Measurements from ENCODE around the gene GAB3. TPM values are rescaled to one million over a fixed set of nuclear protein-coding genes. Genes with fewer than 3 reads are reported as not detected.

Gene GAB3
- total RNA-seq, 1 experiment from 2014 or later, result 10.7 TPM

GRCh38 chrX:154731881-154732280, 19.0 kb downstream of the GAB3 start:
- no peaks in the 10 kb centered on the region for H3K36me3 ChIP-seq
- no peaks in the 10 kb centered on the region for H3K9me3 ChIP-seq
- DNase-seq, result no peak

GRCh38 chrX:154731184-154731583, 19.7 kb downstream of the GAB3 start:
- Histone ChIP-seq H3K9me3 (no peaks in the 10 kb centered on the region), H3K36me3 (no peaks in the 10 kb centered on the region), H3K4me3 (no peak overlapping the region), H3K27me3 (no peaks in the 10 kb centered on the region)
- no peak for DNase-seq

More at GRCh38 chrX:154731881-154732280, 19.0 kb downstream of the GAB3 start:
- no peaks in the 10 kb centered on the region for H3K27me3 ChIP-seq
- no peak overlapping the region for H3K4me3 ChIP-seq

GRCh38 chrX:154730253-154730891, 20.5 kb downstream of the GAB3 start:
- Histone ChIP-seq H3K27me3 (no peaks in the 10 kb centered on the region), H3K9me3 (no peaks in the 10 kb centered on the region), H3K4me3 (no peak overlapping the region), H3K36me3 (no peaks in the 10 kb centered on the region)
- DNase-seq, result peak; percentile 33

GRCh38 chrX:154729439-154729838, 21.4 kb downstream of the GAB3 start:
- DNase-seq, result no peak
- H3K36me3 ChIP-seq, result no peaks in the 10 kb centered on the region
- no peaks in the 10 kb centered on the region for H3K27me3 ChIP-seq
- H3K9me3 ChIP-seq, result no peaks in the 10 kb centered on the region
- no peak overlapping the region for H3K4me3 ChIP-seq

GRCh38 chrX:154728431-154729190, 22.3 kb downstream of the GAB3 start:
- H3K36me3 ChIP-seq, result no peaks in the 10 kb centered on the region
- no peaks in the 10 kb centered on the region for H3K27me3 ChIP-seq
- no peaks in the 10 kb centered on the region for H3K9me3 ChIP-seq
- H3K4me3 ChIP-seq, result no peak overlapping the region
- no peak for DNase-seq

- Histone ChIP-seq H3K27me3 (no peaks in the 10 kb centered on the region), H3K36me3 (no peaks in the 10 kb centered on the region), H3K9me3 (no peaks in the 10 kb centered on the region), H3K4me3 (no peak overlapping the region)
- peak; percentile 73 for DNase-seq
These were observed 23.0 kb downstream of the GAB3 start for GRCh38 chrX:154727871-154728270.

- Histone ChIP-seq H3K4me3 (no peak overlapping the region), H3K9me3 (no peaks in the 10 kb centered on the region), H3K27me3 (no peaks in the 10 kb centered on the region), H3K36me3 (no peaks in the 10 kb centered on the region)
- no peak for DNase-seq
These were observed 23.5 kb downstream of the GAB3 start for GRCh38 chrX:154727418-154727817.

- Histone ChIP-seq H3K27me3 (no peaks in the 10 kb centered on the region), H3K9me3 (no peaks in the 10 kb centered on the region)
These were observed 25.7 kb downstream of the GAB3 start for GRCh38 chrX:154724993-154725756.

GRCh38 chrX:154721155-154721554, 29.7 kb downstream of the GAB3 start:
- no peak for DNase-seq
- no peaks in the 10 kb centered on the region for H3K36me3 ChIP-seq
- no peak overlapping the region for H3K4me3 ChIP-seq
- H3K27me3 ChIP-seq, result no peaks in the 10 kb centered on the region
- no peaks in the 10 kb centered on the region for H3K9me3 ChIP-seq

More at GRCh38 chrX:154724993-154725756, 25.7 kb downstream of the GAB3 start:
- H3K4me3 ChIP-seq, result no peak overlapping the region
- no peaks in the 10 kb centered on the region for H3K36me3 ChIP-seq
- DNase-seq, result no peak

- Histone ChIP-seq H3K4me3 (no peak overlapping the region), H3K27me3 (no peaks in the 10 kb centered on the region), H3K9me3 (no peaks in the 10 kb centered on the region), H3K36me3 (no peaks in the 10 kb centered on the region)
- no peak for DNase-seq
These were observed 30.8 kb downstream of the GAB3 start for GRCh38 chrX:154720067-154720466.

- Histone ChIP-seq H3K9me3 (no peaks in the 10 kb centered on the region), H3K36me3 (no peaks in the 10 kb centered on the region), H3K4me3 (no peak overlapping the region), H3K27me3 (no peaks in the 10 kb centered on the region)
- no peak for DNase-seq
These were observed 31.7 kb downstream of the GAB3 start for GRCh38 chrX:154719132-154719675.

GRCh38 chrX:154718616-154719015, 32.3 kb downstream of the GAB3 start:
- DNase-seq, result no peak
- no peaks in the 10 kb centered on the region for H3K36me3 ChIP-seq
- no peaks in the 10 kb centered on the region for H3K9me3 ChIP-seq
- H3K4me3 ChIP-seq, result no peak overlapping the region
- no peaks in the 10 kb centered on the region for H3K27me3 ChIP-seq

- DNase-seq, result no peak
- Histone ChIP-seq H3K4me3 (no peak overlapping the region), H3K9me3 (no peaks in the 10 kb centered on the region), H3K27me3 (no peaks in the 10 kb centered on the region), H3K36me3 (no peaks in the 10 kb centered on the region)
These were observed 33.1 kb downstream of the GAB3 start for GRCh38 chrX:154717824-154718223.

- H3K4me3 ChIP-seq, result no peak overlapping the region
- H3K36me3 ChIP-seq, result no peaks in the 10 kb centered on the region
- DNase-seq, result no peak
- H3K9me3 ChIP-seq, result no peaks in the 10 kb centered on the region
- no peaks in the 10 kb centered on the region for H3K27me3 ChIP-seq
These were observed 35.1 kb downstream of the GAB3 start for GRCh38 chrX:154715825-154716224.

GRCh38 chrX:154714925-154715324, 36.0 kb downstream of the GAB3 start:
- H3K9me3 ChIP-seq, result no peaks in the 10 kb centered on the region
- H3K4me3 ChIP-seq, result no peak overlapping the region
- no peak for DNase-seq
- H3K36me3 ChIP-seq, result no peaks in the 10 kb centered on the region
- no peaks in the 10 kb centered on the region for H3K27me3 ChIP-seq

- H3K9me3 ChIP-seq, result no peaks in the 10 kb centered on the region
- DNase-seq, result peak; percentile 81
- no peaks in the 10 kb centered on the region for H3K27me3 ChIP-seq
These were observed 37.8 kb downstream of the GAB3 start for GRCh38 chrX:154712781-154713740.

More at GRCh38 chrX:154712781-154713740, 37.8 kb downstream of the GAB3 start:
- Histone ChIP-seq H3K36me3 (no peaks in the 10 kb centered on the region), H3K4me3 (no peak overlapping the region)
